ENCODE data around the gene NHSL1. TPM values are rescaled to one million over a fixed set of nuclear protein-coding genes. Genes with fewer than 3 reads are reported as not detected.

Gene NHSL1
- total RNA-seq, 2 experiments from 2014 or later, result 2.7 to 10.6 TPM

DNA sequence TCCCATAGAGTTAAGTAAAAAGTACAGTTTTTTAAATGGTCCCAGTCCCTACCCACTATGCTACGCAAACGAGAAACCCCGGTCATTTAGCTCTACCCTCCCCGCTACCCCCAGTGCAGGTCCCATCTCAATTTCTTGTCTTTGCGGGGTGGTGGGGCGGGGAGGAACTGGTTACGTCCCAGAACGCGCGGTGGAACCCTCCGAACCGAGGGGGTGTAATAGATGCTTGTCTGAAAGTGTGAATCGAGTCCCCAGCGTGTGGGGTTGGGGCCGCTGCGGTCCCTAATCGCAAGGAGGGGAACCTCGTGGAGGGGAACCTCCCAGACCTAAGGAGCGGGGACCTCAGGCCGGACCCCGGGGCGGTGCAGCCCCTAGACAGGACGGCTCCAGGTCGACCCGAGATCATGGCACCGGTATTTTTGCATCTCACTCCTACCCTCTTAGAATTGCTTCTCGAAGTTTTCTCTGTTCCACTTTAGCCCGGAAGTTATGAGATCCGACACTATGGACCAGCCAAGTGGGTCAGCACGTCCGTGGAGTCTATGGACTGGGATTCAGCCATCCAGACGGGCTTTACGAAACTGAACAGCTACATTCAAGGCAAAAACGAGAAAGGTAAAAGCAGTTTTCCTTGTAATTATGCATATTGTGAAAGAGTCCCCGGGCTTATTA is 94.5 kb downstream of the NHSL1 start:
- peak overlapping the region; percentile 88 for H2AFZ ChIP-seq (ENCODE audit: low read length)
- no TSS peak for BruUV-seq (replicated peaks)
- H3K36me3 ChIP-seq (ENCODE audit: insufficient read depth, low read length), result peaks cover 39% of the 10 kb centered on the region
- intact Hi-C loops (cut with micrococcal nuclease; ENCODE audit: unreplicated experiment), result loop anchor here (1.0 to 10.0 kb wide), 3 partner anchors 118 to 400 kb away; no protein-coding TSS in a partner anchor
- peak overlapping the region; percentile 84 for H3K4me3 ChIP-seq (ENCODE audit: low read depth, low read length, poor library complexity, severe bottlenecking)
- peak overlapping the region; percentile 97 for H3K4me2 ChIP-seq (ENCODE audit: low read length)
- H3K9me2 ChIP-seq (ENCODE audit: insufficient read depth, low read length), result no peaks in the 10 kb centered on the region
- ChIA-PET POLR2A (interaction anchor here (0.7 to 2.4 kb wide), 6 partner anchors 11 to 288 kb away, joined by 3 to 12 read pairs (median 4); no protein-coding TSS in a partner anchor), CTCF (ENCODE audit: unreplicated experiment) (interaction anchor here (1.0 to 1.4 kb wide), 3 partner anchors 10 to 290 kb away, joined by 3 to 6 read pairs (median 4); no protein-coding TSS in a partner anchor)
- H3K4me1 ChIP-seq (ENCODE audit: insufficient read depth, low read length, poor library complexity, severe bottlenecking), result peaks cover 20% of the 10 kb centered on the region
- H4K20me1 ChIP-seq (ENCODE audit: insufficient read depth, low read length), result no peaks in the 10 kb centered on the region
- DNase-seq (ENCODE audit: low spot score), result peak; percentile 58
- H3K27ac ChIP-seq (ENCODE audit: low read depth, low read length, poor library complexity, severe bottlenecking), result peak overlapping the region; percentile 43
- TF ChIP-seq, protein P1, sequence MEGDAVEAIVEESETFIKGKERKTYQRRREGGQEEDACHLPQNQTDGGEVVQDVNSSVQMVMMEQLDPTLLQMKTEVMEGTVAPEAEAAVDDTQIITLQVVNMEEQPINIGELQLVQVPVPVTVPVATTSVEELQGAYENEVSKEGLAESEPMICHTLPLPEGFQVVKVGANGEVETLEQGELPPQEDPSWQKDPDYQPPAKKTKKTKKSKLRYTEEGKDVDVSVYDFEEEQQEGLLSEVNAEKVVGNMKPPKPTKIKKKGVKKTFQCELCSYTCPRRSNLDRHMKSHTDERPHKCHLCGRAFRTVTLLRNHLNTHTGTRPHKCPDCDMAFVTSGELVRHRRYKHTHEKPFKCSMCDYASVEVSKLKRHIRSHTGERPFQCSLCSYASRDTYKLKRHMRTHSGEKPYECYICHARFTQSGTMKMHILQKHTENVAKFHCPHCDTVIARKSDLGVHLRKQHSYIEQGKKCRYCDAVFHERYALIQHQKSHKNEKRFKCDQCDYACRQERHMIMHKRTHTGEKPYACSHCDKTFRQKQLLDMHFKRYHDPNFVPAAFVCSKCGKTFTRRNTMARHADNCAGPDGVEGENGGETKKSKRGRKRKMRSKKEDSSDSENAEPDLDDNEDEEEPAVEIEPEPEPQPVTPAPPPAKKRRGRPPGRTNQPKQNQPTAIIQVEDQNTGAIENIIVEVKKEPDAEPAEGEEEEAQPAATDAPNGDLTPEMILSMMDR (conservative IDR thresholded peaks at IDR 0.05; ENCODE audit: low read length), result no peak
- H3K9me3 ChIP-seq (ENCODE audit: low read length), result no peaks in the 10 kb centered on the region
- H3K79me2 ChIP-seq (ENCODE audit: insufficient read depth, low read depth, low read length), result no peaks in the 10 kb centered on the region; the same call in 1 of the 2 replicates

DNA sequence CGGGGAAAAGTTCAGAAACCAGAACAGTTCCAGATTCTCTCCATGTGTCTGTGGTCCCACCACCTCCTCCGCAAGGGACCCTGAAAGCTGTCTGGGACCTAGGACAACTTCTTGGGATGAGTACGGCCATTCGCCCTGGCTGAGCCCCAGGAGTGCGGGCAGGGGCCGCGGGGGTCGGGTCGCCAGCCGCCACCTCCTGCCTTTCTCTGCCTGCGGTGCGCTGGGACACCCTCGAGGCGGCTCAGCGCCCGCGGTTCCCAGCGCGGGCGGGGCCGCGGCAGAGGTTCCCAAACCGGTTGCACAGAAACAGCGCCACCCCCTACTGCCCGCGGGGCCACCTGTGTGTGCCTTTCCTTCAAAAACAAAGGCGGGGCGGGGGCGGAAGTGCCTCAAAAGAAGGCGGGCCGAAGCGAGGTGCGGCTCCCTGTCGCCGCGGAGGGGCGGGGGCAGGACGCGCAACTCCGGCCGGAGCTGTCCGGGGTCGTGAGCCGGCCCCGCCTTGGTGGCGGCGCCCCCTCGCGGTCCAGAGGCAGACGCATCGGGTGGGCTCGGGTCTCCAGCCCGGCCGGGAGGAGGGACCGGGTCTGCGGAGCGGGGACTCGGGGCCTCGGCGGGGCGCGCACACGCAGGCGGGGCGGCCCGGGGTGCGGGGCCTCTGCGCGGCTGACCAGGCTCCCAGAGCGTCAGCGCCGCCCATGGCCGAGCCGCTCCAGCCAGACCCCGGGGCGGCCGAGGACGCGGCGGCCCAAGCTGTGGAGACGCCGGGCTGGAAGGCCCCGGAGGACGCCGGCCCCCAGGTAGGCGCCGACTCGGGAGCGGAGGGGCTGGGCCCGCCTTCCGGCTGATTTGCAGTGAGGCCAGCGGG is 95.3 kb downstream of the NHSL1 start, which contains the start of gene HEBP2:
Gene HEBP2 (plus strand): TSS at position 423 of the 865 bp plus-strand sequence. CDS start 273 bp downstream, at position 696.
- H3K27ac ChIP-seq (ENCODE audit: low read depth, low read length, poor library complexity, severe bottlenecking), result peak within 1 kb of the TSS; percentile 43
- ChIA-PET CTCF (ENCODE audit: unreplicated experiment) (interaction anchor here (1.4 kb wide), 1 partner anchor 287 kb away, joined by 6 read pairs; no protein-coding TSS in a partner anchor), POLR2A (interaction anchor here (1.0 to 1.1 kb wide), 2 partner anchors 30 to 270 kb away, joined by 3 read pairs; no protein-coding TSS in a partner anchor)
- H3K36me3 ChIP-seq (ENCODE audit: insufficient read depth, low read length), result peaks cover 35% of the 10 kb centered on the region
- no peak for TF ChIP-seq EZH2phosphoT487 (IDR thresholded peaks at IDR 0.05; ENCODE audit: borderline replicate concordance, low read depth, low read length)
- TF ChIP-seq, protein P1 (conservative IDR thresholded peaks at IDR 0.05; ENCODE audit: low read length), result peak; percentile 76
- peak within 1 kb of the TSS; percentile 97 for H3K4me2 ChIP-seq (ENCODE audit: low read length)
- H3K79me2 ChIP-seq (ENCODE audit: insufficient read depth, low read depth, low read length), result no peaks in the 10 kb centered on the region; the same call in 1 of the 2 replicates
- peak within 1 kb of the TSS; percentile 88 for H2AFZ ChIP-seq (ENCODE audit: low read length)
- intact Hi-C loops (cut with micrococcal nuclease; ENCODE audit: unreplicated experiment), result loop anchor here (1.0 to 10.0 kb wide), 3 partner anchors 117 to 399 kb away; no protein-coding TSS in a partner anchor
- peak; percentile 97 for DNase-seq (ENCODE audit: low spot score)
- peak within 1 kb of the TSS; percentile 84 for H3K4me3 ChIP-seq (ENCODE audit: low read depth, low read length, poor library complexity, severe bottlenecking)
- BruUV-seq (replicated peaks), result no TSS peak
- no peaks in the 10 kb centered on the region for H4K20me1 ChIP-seq (ENCODE audit: insufficient read depth, low read length)
- no peaks in the 10 kb centered on the region for H3K9me3 ChIP-seq (ENCODE audit: low read length)
- H3K9me2 ChIP-seq (ENCODE audit: insufficient read depth, low read length), result no peaks in the 10 kb centered on the region
- H3K4me1 ChIP-seq (ENCODE audit: insufficient read depth, low read length, poor library complexity, severe bottlenecking), result peaks cover 20% of the 10 kb centered on the region
